Neural cell (in vitro differentiated cells): Measurements from ENCODE around the gene YWHAB. TPM values are rescaled to one million over a fixed set of nuclear protein-coding genes. Genes with fewer than 3 reads are reported as not detected.

Experiments used
- H2AFZ ChIP-seq: fragments of 200-600, 300-800 bp; sonication (generic), shearing (Covaris generic); 2 replicates; pipeline ENCODE4 v1.6.0; 2014; ENCODE audit warnings: low read depth, mild to moderate bottlenecking, antibody characterized with exemption, low read length, moderate library complexity
- H3F3A ChIP-seq: fragments of 200-600 bp; shearing (Covaris generic); 2 replicates; pipeline ENCODE4 v1.6.1; 2016; ENCODE audit warnings: mild to moderate bottlenecking, moderate library complexity, mixed read lengths, antibody characterized with exemption, low read length; ENCODE audit not compliant: insufficient read depth, poor library complexity, severe bottlenecking
- H3K27ac ChIP-seq: fragments of 200-600, 300-800 bp; sonication (generic), shearing (Covaris generic); 2 replicates; pipeline ENCODE4 v1.5.1; 2014; ENCODE audit warnings: mild to moderate bottlenecking, low read length, moderate library complexity
- H3K27me3 ChIP-seq: fragments of 300-800, 200-600 bp; sonication (generic), shearing (Covaris generic); 2 replicates; pipeline ENCODE4 v1.6.0; 2014; ENCODE audit warnings: mild to moderate bottlenecking, low read depth, low read length, moderate library complexity; ENCODE audit not compliant: insufficient read depth
- H3K36me3 ChIP-seq: fragments of 300-800, 200-600 bp; sonication (generic), shearing (Covaris generic); 2 replicates; pipeline ENCODE4 v1.5.1; 2014; ENCODE audit warnings: mild to moderate bottlenecking, antibody characterized with exemption, low read length, moderate library complexity; ENCODE audit not compliant: insufficient read depth
- H3K4me2 ChIP-seq: fragments of 300-800, 200-600 bp; sonication (generic), shearing (Covaris generic); 2 replicates; pipeline ENCODE4 v1.6.0; 2014; ENCODE audit warnings: mild to moderate bottlenecking, low read length
- H3K4me3 ChIP-seq: fragments of 300-800, 200-600 bp; sonication (generic), shearing (Covaris generic); 2 replicates; pipeline ENCODE4 v1.5.1; 2014; ENCODE audit warnings: mild to moderate bottlenecking, low read length, moderate library complexity
- H3K79me2 ChIP-seq: fragments of 200-600 bp; shearing (Covaris generic); replicated peaks from 2 replicates; pipeline ENCODE4 v1.6.0; 2014; ENCODE audit warnings: mild to moderate bottlenecking, low read length, moderate library complexity; ENCODE audit not compliant: insufficient read depth
- H3K9ac ChIP-seq: fragments of 300-800, 200-600 bp; sonication (generic), shearing (Covaris generic); 2 replicates; pipeline ENCODE4 v1.6.1; 2016; ENCODE audit warnings: mild to moderate bottlenecking, low read length, mixed read lengths
- H3K9me2 ChIP-seq: fragments of 200-600 bp; shearing (Covaris generic); 2 replicates; pipeline ENCODE4 v1.6.1; 2016; ENCODE audit warnings: mild to moderate bottlenecking, low read length, mixed read lengths; ENCODE audit not compliant: insufficient read depth
- H3K9me3 ChIP-seq: fragments of 200-600, 300-800 bp; sonication (generic), shearing (Covaris generic); 2 replicates; pipeline ENCODE4 v1.6.1; 2016; ENCODE audit warnings: mild to moderate bottlenecking, mixed run types, low read length, moderate library complexity, mixed read lengths
- H4K20me1 ChIP-seq: fragments of 200-600 bp; shearing (Covaris generic); 2 replicates; pipeline ENCODE4 v1.6.1; 2016; ENCODE audit warnings: mild to moderate bottlenecking, mixed run types; ENCODE audit not compliant: insufficient read depth
- EZH2 ChIP-seq: fragments of 200-600, 300-800 bp; shearing (Covaris generic), sonication (generic); IDR thresholded peaks from 2 replicates; pipeline ENCODE4 v1.6.1; 2014; ENCODE audit warnings: antibody characterized with exemption, low read length, borderline replicate concordance, mild to moderate bottlenecking; ENCODE audit not compliant: insufficient read depth, poor library complexity, severe bottlenecking
- MXI1 ChIP-seq: fragments of 450-650 bp; conservative IDR thresholded peaks from 2 replicates; pipeline ENCODE4 v1.6.1; 2014; ENCODE audit warnings: antibody characterized with exemption, mild to moderate bottlenecking; ENCODE audit not compliant: poor library complexity, severe bottlenecking
- POLR2AphosphoS5 ChIP-seq: IDR thresholded peaks from 2 replicates; pipeline ENCODE4 v1.6.1; 2012
- REST ChIP-seq: IDR thresholded peaks from 2 replicates; pipeline ENCODE4 v1.6.1; 2012; ENCODE audit warnings: borderline replicate concordance
- SMC3 ChIP-seq: fragments of 450-650 bp; conservative IDR thresholded peaks from 2 replicates; pipeline ENCODE4 v1.6.1; 2014; ENCODE audit warnings: antibody characterized with exemption, mild to moderate bottlenecking, moderate library complexity; ENCODE audit not compliant: poor library complexity
- TAF1 ChIP-seq: IDR thresholded peaks from 2 replicates; pipeline ENCODE4 v1.6.1; 2012; ENCODE audit warnings: low read depth
- polyA plus RNA-seq: library from polyadenylated mRNA; depleted of rRNA; stranded (reverse); fragments of >200 nt; gene quantifications from 2 replicates; pipeline ENCODE4 v1.2.3, GENCODE V29; 2014
- TF ChIP-seq, protein P1 (sequence below): fragments of 450-650 bp; IDR thresholded peaks from 2 replicates; pipeline ENCODE4 v1.5.1; 2014; ENCODE audit warnings: antibody characterized with exemption, mild to moderate bottlenecking, moderate library complexity; ENCODE audit not compliant: poor library complexity, severe bottlenecking

Gene YWHAB
- polyA plus RNA-seq, 1 donor from 2014 or later = 279 TPM

GRCh38 chr20:44908987-44909871 lies 23.7 kb downstream of the YWHAB start:
- Histone ChIP-seq H3K4me2 (no peak overlapping the region), H4K20me1 (no peaks in the 10 kb centered on the region), H3K36me3 (peaks cover 3% of the 10 kb centered on the region), H2AFZ (no peak overlapping the region), H3K9me2 (no peaks in the 10 kb centered on the region), H3K9ac (no peak overlapping the region), H3K27ac (no peak overlapping the region), H3K9me3 (no peaks in the 10 kb centered on the region), H3K4me3 (peak overlapping the region; percentile 67), H3F3A (no peaks in the 10 kb centered on the region), H3K79me2 (no peaks in the 10 kb centered on the region), H3K27me3 (no peaks in the 10 kb centered on the region)
- no peak for TF ChIP-seq TAF1

GRCh38 chr20:44909872-44910689 lies 24.6 kb downstream of the YWHAB start, which contains the start of gene PABPC1L:
Gene PABPC1L (plus strand): TSS chr20:44910060. CDS start chr20:44910144, 84 bp downstream.
- no peak for TF ChIP-seq EZH2
- peak; percentile 28 for TF ChIP-seq MXI1
- TF ChIP-seq POLR2AphosphoS5 = peak; percentile 24
- Histone ChIP-seq H3K9me3 (no peaks in the 10 kb centered on the region), H3K4me2 (no peak within 1 kb of the TSS), H3K4me3 (peak within 1 kb of the TSS; percentile 67), H3K79me2 (no peaks in the 10 kb centered on the region), H3K27me3 (no peaks in the 10 kb centered on the region), H4K20me1 (no peaks in the 10 kb centered on the region), H3K9ac (peak within 1 kb of the TSS; percentile 23), H3F3A (no peaks in the 10 kb centered on the region), H3K9me2 (no peaks in the 10 kb centered on the region), H3K36me3 (no peaks in the 10 kb centered on the region), H2AFZ (no peak within 1 kb of the TSS), H3K27ac (no peak within 1 kb of the TSS)

GRCh38 chr20:44910690-44911262 lies 25.3 kb downstream of the YWHAB start:
- no peaks in the 10 kb centered on the region for H3K9me3 ChIP-seq
- H3K27ac ChIP-seq = no peak overlapping the region
- no peaks in the 10 kb centered on the region for H4K20me1 ChIP-seq
- H3K9me2 ChIP-seq = no peaks in the 10 kb centered on the region
- H3K36me3 ChIP-seq = no peaks in the 10 kb centered on the region
- H2AFZ ChIP-seq = no peak overlapping the region
- H3K79me2 ChIP-seq = no peaks in the 10 kb centered on the region
- peak overlapping the region; percentile 23 for H3K9ac ChIP-seq
- H3K27me3 ChIP-seq = no peaks in the 10 kb centered on the region
- no peak overlapping the region for H3K4me2 ChIP-seq
- TF ChIP-seq REST = no peak
- TF ChIP-seq MXI1 = no peak
- TF ChIP-seq TAF1 = no peak
- TF ChIP-seq, protein P1, sequence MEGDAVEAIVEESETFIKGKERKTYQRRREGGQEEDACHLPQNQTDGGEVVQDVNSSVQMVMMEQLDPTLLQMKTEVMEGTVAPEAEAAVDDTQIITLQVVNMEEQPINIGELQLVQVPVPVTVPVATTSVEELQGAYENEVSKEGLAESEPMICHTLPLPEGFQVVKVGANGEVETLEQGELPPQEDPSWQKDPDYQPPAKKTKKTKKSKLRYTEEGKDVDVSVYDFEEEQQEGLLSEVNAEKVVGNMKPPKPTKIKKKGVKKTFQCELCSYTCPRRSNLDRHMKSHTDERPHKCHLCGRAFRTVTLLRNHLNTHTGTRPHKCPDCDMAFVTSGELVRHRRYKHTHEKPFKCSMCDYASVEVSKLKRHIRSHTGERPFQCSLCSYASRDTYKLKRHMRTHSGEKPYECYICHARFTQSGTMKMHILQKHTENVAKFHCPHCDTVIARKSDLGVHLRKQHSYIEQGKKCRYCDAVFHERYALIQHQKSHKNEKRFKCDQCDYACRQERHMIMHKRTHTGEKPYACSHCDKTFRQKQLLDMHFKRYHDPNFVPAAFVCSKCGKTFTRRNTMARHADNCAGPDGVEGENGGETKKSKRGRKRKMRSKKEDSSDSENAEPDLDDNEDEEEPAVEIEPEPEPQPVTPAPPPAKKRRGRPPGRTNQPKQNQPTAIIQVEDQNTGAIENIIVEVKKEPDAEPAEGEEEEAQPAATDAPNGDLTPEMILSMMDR = no peak
- TF ChIP-seq POLR2AphosphoS5 = no peak
- no peak for TF ChIP-seq SMC3
- peak overlapping the region; percentile 67 for H3K4me3 ChIP-seq
- H3F3A ChIP-seq = no peaks in the 10 kb centered on the region
